H9 (cell line): ENCODE measurements around the gene ARHGAP10. TPM values are rescaled to one million over a fixed set of nuclear protein-coding genes. Genes with fewer than 3 reads are reported as not detected.

Source experiments
- DNase-seq: peaks from one replicate; pipeline ENCODE4 v3.0.0-alpha.2; 2017
- H2AFZ ChIP-seq: one replicate; pipeline ENCODE4 v1.6.1; 2013; ENCODE audit warnings: mild to moderate bottlenecking, low read length, control low read depth, moderate library complexity
- H2AK5ac ChIP-seq: 2 replicates; pipeline ENCODE4 v1.6.1; 2013; ENCODE audit warnings: low read length, control low read depth, mixed read lengths; ENCODE audit not compliant: insufficient read length
- H2BK120ac ChIP-seq: one replicate; pipeline ENCODE4 v1.6.1; 2013; ENCODE audit warnings: low read depth, mild to moderate bottlenecking, low read length, control low read depth, inconsistent platforms; ENCODE audit not compliant: poor library complexity, severe bottlenecking
- H2BK12ac ChIP-seq: 2 replicates; pipeline ENCODE4 v1.6.1; 2013; ENCODE audit warnings: low read length, control low read depth, mixed read lengths, low read depth; ENCODE audit not compliant: insufficient read length
- H2BK15ac ChIP-seq: 2 replicates; pipeline ENCODE4 v1.6.1; 2013; ENCODE audit warnings: low read depth, low read length, control low read depth
- H2BK20ac ChIP-seq: one replicate; pipeline ENCODE4 v1.6.1; 2013; ENCODE audit warnings: low read depth, mild to moderate bottlenecking, low read length, control low read depth, inconsistent platforms; ENCODE audit not compliant: poor library complexity, severe bottlenecking
- H2BK5ac ChIP-seq: 2 replicates; pipeline ENCODE4 v1.6.1; 2013; ENCODE audit warnings: low read length, control low read depth, mixed read lengths; ENCODE audit not compliant: insufficient read length
- H3K14ac ChIP-seq: 2 replicates; pipeline ENCODE4 v1.6.1; 2013; ENCODE audit warnings: low read length, control low read depth; ENCODE audit not compliant: insufficient read depth
- H3K18ac ChIP-seq: 2 replicates; pipeline ENCODE4 v1.6.1; 2013; ENCODE audit warnings: low read depth, mild to moderate bottlenecking, mixed read lengths, low read length, control low read depth; ENCODE audit not compliant: insufficient read length
- H3K23ac ChIP-seq: 2 replicates; pipeline ENCODE4 v1.6.1; 2013; ENCODE audit warnings: low read length, control low read depth, mixed read lengths, low read depth; ENCODE audit not compliant: insufficient read length
- H3K23me2 ChIP-seq: 2 replicates; pipeline ENCODE4 v1.6.1; 2013; ENCODE audit warnings: low read depth, mild to moderate bottlenecking, mixed read lengths, low read length, control low read depth; ENCODE audit not compliant: insufficient read length, poor library complexity, severe bottlenecking
- H3K27ac ChIP-seq: 2 replicates; pipeline ENCODE4 v1.5.1; 2013; ENCODE audit warnings: low read length, control low read depth, mixed read lengths, low read depth; ENCODE audit not compliant: insufficient read length
- H3K27me3 ChIP-seq: 2 replicates; pipeline ENCODE4 v1.6.1; 2013; ENCODE audit warnings: low read length, control low read depth, inconsistent platforms; ENCODE audit not compliant: insufficient read depth
- H3K4ac ChIP-seq: 2 replicates; pipeline ENCODE4 v1.6.1; 2013; ENCODE audit warnings: low read depth, mild to moderate bottlenecking, control low read depth, inconsistent platforms, low read length, moderate library complexity
- H3K4me1 ChIP-seq: 2 replicates; pipeline ENCODE4 v1.6.1; 2013; ENCODE audit warnings: low read length, control low read depth, inconsistent platforms; ENCODE audit not compliant: insufficient read depth
- H3K4me2 ChIP-seq: 2 replicates; pipeline ENCODE4 v1.6.1; 2013; ENCODE audit warnings: low read length, control low read depth, mixed read lengths; ENCODE audit not compliant: insufficient read length, insufficient read depth
- H3K56ac ChIP-seq: 2 replicates; pipeline ENCODE4 v1.6.1; 2013; ENCODE audit warnings: low read depth, mild to moderate bottlenecking, mixed read lengths, low read length, control low read depth; ENCODE audit not compliant: insufficient read length
- H3K79me1 ChIP-seq: 2 replicates; pipeline ENCODE4 v1.6.1; 2013; ENCODE audit warnings: low read depth, mild to moderate bottlenecking, moderate library complexity, low read length, control low read depth, inconsistent platforms; ENCODE audit not compliant: insufficient read depth, poor library complexity, severe bottlenecking
- H3K79me2 ChIP-seq: 2 replicates; pipeline ENCODE4 v1.6.1; 2013; ENCODE audit warnings: low read length, control low read depth, inconsistent platforms; ENCODE audit not compliant: insufficient read depth
- H3K9ac ChIP-seq: 2 replicates; pipeline ENCODE4 v1.6.1; 2013; ENCODE audit warnings: low read length, control low read depth, mixed read lengths; ENCODE audit not compliant: insufficient read length; ENCODE audit errors: extremely low read depth
- H3K9me3 ChIP-seq: one replicate; pipeline ENCODE4 v1.6.1; 2013; ENCODE audit warnings: low read depth, low read length, inconsistent platforms; ENCODE audit not compliant: control insufficient read depth
- H3T11ph ChIP-seq: one replicate; pipeline ENCODE4 v1.6.1; 2013; ENCODE audit warnings: mild to moderate bottlenecking, low read length, control low read depth, inconsistent platforms
- H4K20me1 ChIP-seq: one replicate; pipeline ENCODE4 v1.6.1; 2013; ENCODE audit not compliant: control insufficient read depth, insufficient read length, insufficient read depth
- H4K5ac ChIP-seq: 2 replicates; pipeline ENCODE4 v1.6.1; 2013; ENCODE audit warnings: low read depth, mild to moderate bottlenecking, mixed read lengths, low read length, control low read depth; ENCODE audit not compliant: insufficient read length
- H4K8ac ChIP-seq: replicated peaks from 2 replicates; pipeline ENCODE4 v1.6.1; 2013; ENCODE audit warnings: low read length, control low read depth, mixed read lengths, low read depth; ENCODE audit not compliant: insufficient read length
- H4K91ac ChIP-seq: 2 replicates; pipeline ENCODE4 v1.6.1; 2013; ENCODE audit warnings: low read depth, mild to moderate bottlenecking, moderate library complexity, mixed read lengths, low read length, control low read depth; ENCODE audit not compliant: insufficient read length
- H3K27ac Mint-ChIP-seq, 3 experiments: 2 replicates in 2 of 3; 3 replicates in 1 of 3; pipeline ENCODE4 v1.8.0; 2020 to 2021; ENCODE audit warnings: mixed read lengths in 3 of 3, mild to moderate bottlenecking in 1 of 3, moderate library complexity in 1 of 3
- H3K27me3 Mint-ChIP-seq: 2 replicates; pipeline ENCODE4 v1.8.0; 2021; ENCODE audit warnings: low read depth, mild to moderate bottlenecking, moderate library complexity, mixed read lengths
- H3K36me3 Mint-ChIP-seq, 3 experiments: 2 replicates in 2 of 3; 3 replicates in 1 of 3; pipeline ENCODE4 v1.8.0; 2020 to 2021; ENCODE audit warnings: low read depth in 3 of 3, mixed read lengths in 3 of 3; ENCODE audit not compliant: insufficient read depth in 1 of 3
- H3K4me1 Mint-ChIP-seq, 2 experiments: 2 replicates each; pipeline ENCODE4 v1.8.0; 2020; ENCODE audit warnings: mixed read lengths in 2 of 2
- H3K4me3 Mint-ChIP-seq, 2 experiments: 2 replicates in 1 of 2; 3 replicates in 1 of 2; pipeline ENCODE4 v1.8.0; 2020 to 2021; ENCODE audit warnings: mild to moderate bottlenecking in 2 of 2, mixed read lengths in 2 of 2, moderate library complexity in 1 of 2
- H3K9me3 Mint-ChIP-seq, 2 experiments: 2 replicates in 1 of 2; 3 replicates in 1 of 2; pipeline ENCODE4 v1.8.0; 2020; ENCODE audit warnings: mild to moderate bottlenecking in 2 of 2, mixed read lengths in 2 of 2, moderate library complexity in 1 of 2
- WGBS: extraction: QIAGEN DNeasy Blood & Tissue Kit; methylation state at CpG from one replicate; pipeline ENCODE4 v1.1.7; 2013; ENCODE audit warnings: missing lambda C conversion rate, low lambda C conversion rate, mixed read lengths; ENCODE audit not compliant: insufficient read length; ENCODE audit errors: extremely low coverage; 5-methylcytosine and 5-hydroxymethylcytosine counted together
- total RNA-seq: library from RNA; stranded (reverse); gene quantifications from 2 replicates; pipeline ENCODE4 v1.2.1, GENCODE V29; 2021
- TF ChIP-seq, protein P1 (sequence below): fragments of 200-600 bp; sonication (generic); conservative IDR thresholded peaks from 3 replicates; pipeline ENCODE4 v1.8.0; 2021; ENCODE audit warnings: antibody characterized with exemption, mild to moderate bottlenecking

The ARHGAP10 gene
- total RNA-seq, 1 experiment from 2014 or later, result 7.8 TPM

DNA sequence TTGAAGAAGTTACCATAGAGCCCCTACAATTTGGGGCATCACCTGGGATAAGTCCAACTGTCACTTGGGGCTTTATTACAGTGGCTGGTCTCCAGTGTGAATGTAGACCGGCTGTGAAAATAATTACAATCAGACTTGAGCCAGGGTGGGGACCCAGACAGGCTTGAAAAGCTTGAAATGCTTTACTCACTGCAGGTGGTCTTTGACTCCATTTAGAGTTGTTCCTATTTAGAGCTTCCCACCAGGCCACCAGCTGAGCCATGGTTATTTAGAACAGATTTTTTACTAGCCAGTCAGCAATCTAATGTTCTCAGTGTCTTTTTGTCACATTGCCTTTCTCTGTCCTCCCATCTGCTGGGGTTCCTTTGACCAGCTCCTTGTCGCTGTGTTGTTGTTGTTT is 5.7 kb downstream of the ARHGAP10 start:
- Histone ChIP-seq H3K4me1 (peaks cover 5% of the 10 kb centered on the region; the same call in 1 of the 2 replicates), H4K91ac (no peak overlapping the region), H3K27ac (no peak overlapping the region), H4K5ac (no peak overlapping the region), H3K23ac (no peak overlapping the region), H2AK5ac (no peak overlapping the region), H2BK15ac (no peak overlapping the region), H3K23me2 (peaks cover 4% of the 10 kb centered on the region), H2BK12ac (no peak overlapping the region), H2BK5ac (no peak overlapping the region), H3K4ac (no peak overlapping the region), H3K79me2 (no peaks in the 10 kb centered on the region), H2BK120ac (no peak overlapping the region), H3T11ph (no peak overlapping the region), H3K56ac (no peak overlapping the region), H2BK20ac (no peak overlapping the region), H3K9ac (no peak overlapping the region), H3K27me3 (peaks cover 7% of the 10 kb centered on the region; the same call in 1 of the 2 replicates), H3K79me1 (no peaks in the 10 kb centered on the region), H3K9me3 (no peaks in the 10 kb centered on the region), H3K18ac (no peak overlapping the region), H4K8ac (no peak overlapping the region), H2AFZ (no peak overlapping the region), H3K4me2 (no peak overlapping the region), H3K14ac (no peak overlapping the region), H4K20me1 (no peaks in the 10 kb centered on the region)
- Mint-ChIP-seq H3K27me3 (peaks cover 41% of the 10 kb centered on the region), H3K36me3 (no peaks in the 10 kb centered on the region; a peak in 1 of 7 replicates), H3K4me3 (peak overlapping the region in 1 of 2 experiments; percentile 38; a peak in 2 of 5 replicates), H3K27ac (peak overlapping the region in 2 of 3 experiments; percentile 12 to 35; a peak in 2 of 7 replicates), H3K9me3 (no peaks in the 10 kb centered on the region), H3K4me1 (peaks cover 45 to 56% of the 10 kb centered on the region in 2 experiments)
- TF ChIP-seq, protein P1, sequence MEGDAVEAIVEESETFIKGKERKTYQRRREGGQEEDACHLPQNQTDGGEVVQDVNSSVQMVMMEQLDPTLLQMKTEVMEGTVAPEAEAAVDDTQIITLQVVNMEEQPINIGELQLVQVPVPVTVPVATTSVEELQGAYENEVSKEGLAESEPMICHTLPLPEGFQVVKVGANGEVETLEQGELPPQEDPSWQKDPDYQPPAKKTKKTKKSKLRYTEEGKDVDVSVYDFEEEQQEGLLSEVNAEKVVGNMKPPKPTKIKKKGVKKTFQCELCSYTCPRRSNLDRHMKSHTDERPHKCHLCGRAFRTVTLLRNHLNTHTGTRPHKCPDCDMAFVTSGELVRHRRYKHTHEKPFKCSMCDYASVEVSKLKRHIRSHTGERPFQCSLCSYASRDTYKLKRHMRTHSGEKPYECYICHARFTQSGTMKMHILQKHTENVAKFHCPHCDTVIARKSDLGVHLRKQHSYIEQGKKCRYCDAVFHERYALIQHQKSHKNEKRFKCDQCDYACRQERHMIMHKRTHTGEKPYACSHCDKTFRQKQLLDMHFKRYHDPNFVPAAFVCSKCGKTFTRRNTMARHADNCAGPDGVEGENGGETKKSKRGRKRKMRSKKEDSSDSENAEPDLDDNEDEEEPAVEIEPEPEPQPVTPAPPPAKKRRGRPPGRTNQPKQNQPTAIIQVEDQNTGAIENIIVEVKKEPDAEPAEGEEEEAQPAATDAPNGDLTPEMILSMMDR, result no peak
- no CpG with 5 or more reads among the region's 2 CpGs for WGBS
- DNase-seq, result peak; percentile 54
